Thoracic aorta (tissue), 2 donors: ENCODE measurements around the gene SLC7A1. TPM values are rescaled to one million over a fixed set of nuclear protein-coding genes. Genes with fewer than 3 reads are reported as not detected.

ENCODE experiments used
- ATAC-seq: fragments of 150-250 bp; one replicate; pipeline ENCODE4 v1.8.0; 2017; ENCODE audit warnings: low read depth; ENCODE audit not compliant: insufficient number of reproducible peaks, low FRiP score
- DNase-seq: peaks from one replicate; pipeline ENCODE4 v3.0.0-alpha.2; 2020; ENCODE audit warnings: low spot score
- H3K27ac ChIP-seq, 2 donors: fragments of 200-600 bp; sonication (generic); 1 replicate in 1 of 2; 2 replicates in 1 of 2; pipeline ENCODE4 v1.5.1; 2016; ENCODE audit warnings: mild to moderate bottlenecking in 2 of 2, moderate library complexity in 2 of 2
- H3K27me3 ChIP-seq: fragments of 200-600 bp; sonication (generic); replicated peaks from 2 replicates; pipeline ENCODE4 v1.6.0; 2016; ENCODE audit warnings: mild to moderate bottlenecking; ENCODE audit not compliant: insufficient read depth
- H3K36me3 ChIP-seq: fragments of 200-600 bp; sonication (generic); one replicate; pipeline ENCODE4 v1.5.1; 2016
- H3K4me1 ChIP-seq, 2 donors: fragments of 200-600 bp; sonication (generic); 1 replicate in 1 of 2; 2 replicates in 1 of 2; pipeline versions ENCODE4 v1.5.1 to v1.6.0; 2016; ENCODE audit warnings: low read depth in 2 of 2, mild to moderate bottlenecking in 1 of 2; ENCODE audit not compliant: control insufficient read depth in 1 of 2
- H3K4me3 ChIP-seq: fragments of 200-600 bp; sonication (generic); 2 replicates; pipeline ENCODE4 v1.5.1; 2016; ENCODE audit warnings: mild to moderate bottlenecking
- H3K9me3 ChIP-seq: fragments of 200-600 bp; sonication (generic); 2 replicates; pipeline ENCODE4 v1.5.1; 2016
- total RNA-seq, 2 donors: library from RNA; depleted of rRNA; stranded (reverse); fragments of >200 nt; gene quantifications; one replicate each; pipeline versions ENCODE4 v1.1.0 to v1.2.3, GENCODE V29; 2016
- TF ChIP-seq, protein P1 (sequence below): fragments of 200-600 bp; sonication (generic); IDR thresholded peaks from one replicate; pipeline ENCODE4 v1.5.1; 2019; ENCODE audit warnings: antibody characterized with exemption

The SLC7A1 gene
- total RNA-seq, 2 donors from 2014 or later = 24.0 to 39.1 TPM

GRCh38 chr13:29621051-29621800, 25.7 kb upstream of the SLC7A1 start:
- DNase-seq (no peak), ATAC-seq (no peak)
- no peaks in the 10 kb centered on the region for H3K36me3 ChIP-seq
- H3K4me3 ChIP-seq = no peak overlapping the region
- TF ChIP-seq, protein P1, sequence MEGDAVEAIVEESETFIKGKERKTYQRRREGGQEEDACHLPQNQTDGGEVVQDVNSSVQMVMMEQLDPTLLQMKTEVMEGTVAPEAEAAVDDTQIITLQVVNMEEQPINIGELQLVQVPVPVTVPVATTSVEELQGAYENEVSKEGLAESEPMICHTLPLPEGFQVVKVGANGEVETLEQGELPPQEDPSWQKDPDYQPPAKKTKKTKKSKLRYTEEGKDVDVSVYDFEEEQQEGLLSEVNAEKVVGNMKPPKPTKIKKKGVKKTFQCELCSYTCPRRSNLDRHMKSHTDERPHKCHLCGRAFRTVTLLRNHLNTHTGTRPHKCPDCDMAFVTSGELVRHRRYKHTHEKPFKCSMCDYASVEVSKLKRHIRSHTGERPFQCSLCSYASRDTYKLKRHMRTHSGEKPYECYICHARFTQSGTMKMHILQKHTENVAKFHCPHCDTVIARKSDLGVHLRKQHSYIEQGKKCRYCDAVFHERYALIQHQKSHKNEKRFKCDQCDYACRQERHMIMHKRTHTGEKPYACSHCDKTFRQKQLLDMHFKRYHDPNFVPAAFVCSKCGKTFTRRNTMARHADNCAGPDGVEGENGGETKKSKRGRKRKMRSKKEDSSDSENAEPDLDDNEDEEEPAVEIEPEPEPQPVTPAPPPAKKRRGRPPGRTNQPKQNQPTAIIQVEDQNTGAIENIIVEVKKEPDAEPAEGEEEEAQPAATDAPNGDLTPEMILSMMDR = no peak
- no peaks in the 10 kb centered on the region for H3K9me3 ChIP-seq
- H3K4me1 ChIP-seq = no peaks in the 10 kb centered on the region
- H3K27ac ChIP-seq = no peak overlapping the region
- no peaks in the 10 kb centered on the region for H3K27me3 ChIP-seq

DNA sequence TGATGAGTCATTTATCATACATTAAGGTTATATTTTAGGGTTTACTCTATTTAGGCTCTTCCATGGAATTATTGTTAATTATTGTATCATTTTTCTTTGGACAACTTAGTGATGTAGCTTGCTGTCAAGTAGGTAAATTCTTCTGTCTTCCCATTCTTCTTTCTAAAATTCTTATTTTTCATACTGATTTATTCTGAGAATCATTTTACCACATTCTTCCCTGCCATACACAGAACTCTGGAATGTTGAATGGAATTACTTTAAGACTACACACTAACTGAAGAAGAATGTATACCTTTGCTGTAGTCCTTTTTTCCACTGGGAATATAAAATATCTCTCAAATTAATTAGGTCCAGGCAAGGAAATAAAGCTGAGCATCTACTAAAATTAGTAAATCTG, 24.5 kb upstream of the SLC7A1 start:
- Histone ChIP-seq H3K27ac (no peak overlapping the region), H3K36me3 (no peaks in the 10 kb centered on the region), H3K4me1 (no peaks in the 10 kb centered on the region), H3K4me3 (no peak overlapping the region), H3K27me3 (no peaks in the 10 kb centered on the region), H3K9me3 (no peaks in the 10 kb centered on the region)
- DNase-seq = no peak
- TF ChIP-seq, protein P1 = no peak
- ATAC-seq = no peak

DNA sequence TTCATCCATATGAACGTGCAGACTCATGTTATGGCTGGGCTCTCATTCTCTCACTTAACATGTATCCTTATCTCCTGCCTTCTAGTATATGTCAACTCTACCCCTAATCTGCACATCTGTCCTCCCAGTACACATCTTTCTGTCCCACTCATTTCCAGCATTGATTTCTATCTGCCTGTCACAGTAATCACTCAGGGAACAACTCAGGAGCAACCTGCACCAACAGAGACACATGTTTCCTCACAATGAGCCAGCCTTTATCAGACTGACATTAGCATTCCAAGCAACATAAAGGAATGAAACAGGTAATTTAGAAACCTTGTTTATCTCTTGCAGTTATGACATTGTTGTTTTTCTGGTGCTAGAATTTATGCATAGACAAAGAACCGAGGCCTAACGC, 17.6 kb upstream of the SLC7A1 start:
- TF ChIP-seq, protein P1 = no peak
- Histone ChIP-seq H3K4me3 (no peak overlapping the region), H3K27me3 (no peaks in the 10 kb centered on the region), H3K9me3 (no peaks in the 10 kb centered on the region), H3K4me1 (no peaks in the 10 kb centered on the region), H3K27ac (no peak overlapping the region), H3K36me3 (no peaks in the 10 kb centered on the region)
- ATAC-seq (no peak), DNase-seq (no peak)

- no peaks in the 10 kb centered on the region for H3K27me3 ChIP-seq
- H3K9me3 ChIP-seq = no peaks in the 10 kb centered on the region
- no peaks in the 10 kb centered on the region for H3K4me1 ChIP-seq
- TF ChIP-seq, protein P1 = no peak
- H3K36me3 ChIP-seq = no peaks in the 10 kb centered on the region
- no peak overlapping the region for H3K4me3 ChIP-seq
- ATAC-seq (no peak), DNase-seq (no peak)
- no peak overlapping the region for H3K27ac ChIP-seq
These were observed 12.0 kb upstream of the SLC7A1 start for GRCh38 chr13:29607465-29607864.

GRCh38 chr13:29605860-29606526, 10.5 kb upstream of the SLC7A1 start:
- Histone ChIP-seq H3K36me3 (no peaks in the 10 kb centered on the region), H3K27ac (no peak overlapping the region), H3K4me1 (no peaks in the 10 kb centered on the region), H3K27me3 (no peaks in the 10 kb centered on the region), H3K4me3 (no peak overlapping the region), H3K9me3 (no peaks in the 10 kb centered on the region)
- ATAC-seq (no peak), DNase-seq (no peak)
- TF ChIP-seq, protein P1 = no peak
